SJSA1 (cell line): Measurements from ENCODE around the gene LY6G6D. TPM values are rescaled to one million over a fixed set of nuclear protein-coding genes. Genes with fewer than 3 reads are reported as not detected.

Experiments
- DNase-seq, 2 experiments: peaks; one replicate each; pipeline ENCODE4 v3.0.0-alpha.2; 2015 to 2020; ENCODE audit warnings: low spot score in 2 of 2, low read depth in 1 of 2
- H3K27ac ChIP-seq: fragments of 250-450 bp; sonication (Bioruptor Pico); 2 replicates; pipeline ENCODE4 v1.5.1; 2020; ENCODE audit warnings: mild to moderate bottlenecking, moderate library complexity
- H3K27me3 ChIP-seq: fragments of 250-450 bp; sonication (Bioruptor Pico); replicated peaks from 2 replicates; pipeline ENCODE4 v1.5.1; 2020; ENCODE audit warnings: mild to moderate bottlenecking, moderate library complexity
- H3K36me3 ChIP-seq: fragments of 250-450 bp; sonication (Bioruptor Pico); 2 replicates; pipeline ENCODE4 v1.5.1; 2020; ENCODE audit warnings: mild to moderate bottlenecking
- H3K4me1 ChIP-seq: fragments of 250-450 bp; sonication (Bioruptor Pico); replicated peaks from 2 replicates; pipeline ENCODE4 v1.6.1; 2021; ENCODE audit warnings: mild to moderate bottlenecking
- H3K4me3 ChIP-seq: fragments of 250-450 bp; sonication (Bioruptor Pico); 2 replicates; pipeline ENCODE4 v1.5.1; 2020; ENCODE audit warnings: mild to moderate bottlenecking
- H3K9me3 ChIP-seq: fragments of 250-450 bp; sonication (Bioruptor Pico); replicated peaks from 2 replicates; pipeline ENCODE4 v1.5.1; 2020; ENCODE audit warnings: mild to moderate bottlenecking
- total RNA-seq: library from RNA; depleted of rRNA; stranded (reverse); fragments of >200 nt; shearing (Covaris generic); gene quantifications from 2 replicates; pipeline ENCODE4 v1.2.3, GENCODE V29; 2014

LY6G6D gene
- total RNA-seq, 1 experiment from 2014 or later, result not detected

GRCh38 chr6:31687860-31688693, 27.1 kb upstream of the LY6G6D start:
- Histone ChIP-seq H3K27ac (no peak overlapping the region), H3K4me3 (no peak overlapping the region), H3K36me3 (peaks cover 57% of the 10 kb centered on the region), H3K4me1 (no peaks in the 10 kb centered on the region), H3K9me3 (no peaks in the 10 kb centered on the region), H3K27me3 (no peaks in the 10 kb centered on the region)
- DNase-seq, result no peak

GRCh38 chr6:31689249-31690110, 25.7 kb upstream of the LY6G6D start:
- Histone ChIP-seq H3K4me3 (no peak overlapping the region), H3K27ac (no peak overlapping the region), H3K9me3 (no peaks in the 10 kb centered on the region), H3K4me1 (no peaks in the 10 kb centered on the region), H3K27me3 (no peaks in the 10 kb centered on the region), H3K36me3 (peaks cover 69% of the 10 kb centered on the region)
- DNase-seq, result no peak

GRCh38 chr6:31690231-31691077, 24.7 kb upstream of the LY6G6D start:
- Histone ChIP-seq H3K4me3 (no peak overlapping the region), H3K27me3 (no peaks in the 10 kb centered on the region), H3K4me1 (no peaks in the 10 kb centered on the region), H3K9me3 (no peaks in the 10 kb centered on the region), H3K27ac (no peak overlapping the region), H3K36me3 (peaks cover 74% of the 10 kb centered on the region)
- DNase-seq, result no peak

GRCh38 chr6:31691078-31691463, 24.1 kb upstream of the LY6G6D start:
- H3K36me3 ChIP-seq, result peaks cover 78% of the 10 kb centered on the region
- H3K4me3 ChIP-seq, result no peak overlapping the region
- no peak overlapping the region for H3K27ac ChIP-seq

GRCh38 chr6:31691564-31692108, 23.5 kb upstream of the LY6G6D start:
- no peak overlapping the region for H3K27ac ChIP-seq
- H3K27me3 ChIP-seq, result no peaks in the 10 kb centered on the region
- no peaks in the 10 kb centered on the region for H3K9me3 ChIP-seq
- DNase-seq, result no peak
- H3K4me3 ChIP-seq, result no peak overlapping the region
- H3K4me1 ChIP-seq, result no peaks in the 10 kb centered on the region
- peaks cover 75% of the 10 kb centered on the region for H3K36me3 ChIP-seq

More at GRCh38 chr6:31691078-31691463, 24.1 kb upstream of the LY6G6D start:
- Histone ChIP-seq H3K27me3 (no peaks in the 10 kb centered on the region), H3K4me1 (no peaks in the 10 kb centered on the region), H3K9me3 (no peaks in the 10 kb centered on the region)
- no peak for DNase-seq

GRCh38 chr6:31692353-31692752, 22.8 kb upstream of the LY6G6D start:
- DNase-seq, result no peak
- no peaks in the 10 kb centered on the region for H3K4me1 ChIP-seq
- H3K27me3 ChIP-seq, result no peaks in the 10 kb centered on the region
- H3K27ac ChIP-seq, result no peak overlapping the region
- no peak overlapping the region for H3K4me3 ChIP-seq
- peaks cover 75% of the 10 kb centered on the region for H3K36me3 ChIP-seq
- no peaks in the 10 kb centered on the region for H3K9me3 ChIP-seq

- no peak for DNase-seq
- Histone ChIP-seq H3K27ac (no peak overlapping the region), H3K27me3 (no peaks in the 10 kb centered on the region), H3K9me3 (no peaks in the 10 kb centered on the region), H3K4me1 (no peaks in the 10 kb centered on the region), H3K36me3 (peaks cover 77% of the 10 kb centered on the region), H3K4me3 (no peak overlapping the region)
Observed at GRCh38 chr6:31692886-31693285, 22.3 kb upstream of the LY6G6D start.

GRCh38 chr6:31693535-31693934, 21.6 kb upstream of the LY6G6D start:
- H3K4me3 ChIP-seq, result no peak overlapping the region
- no peaks in the 10 kb centered on the region for H3K9me3 ChIP-seq
- peaks cover 71% of the 10 kb centered on the region for H3K36me3 ChIP-seq
- no peaks in the 10 kb centered on the region for H3K4me1 ChIP-seq
- H3K27me3 ChIP-seq, result no peaks in the 10 kb centered on the region
- DNase-seq, result no peak
- H3K27ac ChIP-seq, result no peak overlapping the region

GRCh38 chr6:31697555-31697954, 17.6 kb upstream of the LY6G6D start:
- Histone ChIP-seq H3K27me3 (no peaks in the 10 kb centered on the region), H3K27ac (no peak overlapping the region), H3K36me3 (peaks cover 57% of the 10 kb centered on the region), H3K4me3 (no peak overlapping the region), H3K4me1 (peaks cover 6% of the 10 kb centered on the region), H3K9me3 (no peaks in the 10 kb centered on the region)
- DNase-seq, result no peak

GRCh38 chr6:31700740-31701401, 14.3 kb upstream of the LY6G6D start:
- Histone ChIP-seq H3K27me3 (no peaks in the 10 kb centered on the region), H3K9me3 (no peaks in the 10 kb centered on the region), H3K4me1 (peaks cover 21% of the 10 kb centered on the region), H3K27ac (no peak overlapping the region), H3K36me3 (peaks cover 27% of the 10 kb centered on the region), H3K4me3 (no peak overlapping the region)
- no peak for DNase-seq

- H3K9me3 ChIP-seq, result no peaks in the 10 kb centered on the region
- H3K27ac ChIP-seq, result peak overlapping the region; percentile 84; the same call in 1 of the 2 replicates
- peak overlapping the region; percentile 65 for H3K4me3 ChIP-seq
- peaks cover 25% of the 10 kb centered on the region for H3K36me3 ChIP-seq
- peaks cover 21% of the 10 kb centered on the region for H3K4me1 ChIP-seq
- no peak for DNase-seq
- no peaks in the 10 kb centered on the region for H3K27me3 ChIP-seq
Observed at GRCh38 chr6:31701666-31702404, 13.3 kb upstream of the LY6G6D start.

GRCh38 chr6:31702405-31702818, 12.7 kb upstream of the LY6G6D start:
- Histone ChIP-seq H3K4me3 (peak overlapping the region; percentile 65), H3K9me3 (no peaks in the 10 kb centered on the region), H3K27me3 (no peaks in the 10 kb centered on the region), H3K36me3 (peaks cover 19% of the 10 kb centered on the region), H3K4me1 (peaks cover 21% of the 10 kb centered on the region), H3K27ac (peak overlapping the region; percentile 84)
- DNase-seq, result no peak
